ENCODE data around the gene EBI3. TPM values are rescaled to one million over a fixed set of nuclear protein-coding genes. Genes with fewer than 3 reads are reported as not detected.
"Not testable (repeated sequence)": the region's sequence is repeated elsewhere in the genome, so short reads cannot be mapped to it uniquely, and the experiment has no call there.

Gene EBI3
- polyA plus RNA-seq, 1 donor, result 0.35 TPM

DNA sequence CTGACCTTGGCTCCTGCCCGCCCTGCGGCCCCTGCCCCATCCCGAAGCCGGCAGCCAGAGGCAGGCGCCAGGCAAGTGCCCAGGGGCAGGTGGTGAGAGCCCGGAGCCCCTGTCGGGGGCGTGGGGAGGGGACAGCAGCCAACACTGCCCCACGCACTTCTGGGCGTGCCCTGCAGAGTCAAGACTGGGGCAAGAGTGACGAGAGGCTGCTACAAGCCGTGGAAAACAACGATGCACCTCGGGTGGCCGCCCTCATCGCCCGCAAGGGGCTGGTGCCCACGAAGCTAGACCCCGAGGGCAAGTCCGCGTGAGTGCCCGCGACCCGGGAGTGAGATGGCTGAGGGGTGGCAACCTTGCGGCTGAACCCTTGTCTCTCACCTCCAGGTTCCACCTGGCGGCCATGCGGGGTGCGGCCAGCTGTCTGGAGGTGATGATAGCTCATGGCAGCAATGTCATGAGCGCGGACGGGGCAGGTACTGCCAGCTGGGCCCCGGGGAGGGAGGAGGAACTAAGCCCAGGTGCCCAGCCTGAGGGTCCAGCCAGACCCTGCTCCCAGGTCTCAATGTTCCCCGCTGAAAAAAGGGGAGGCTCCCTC, 29.5 kb upstream of the EBI3 start:
- DNase-seq, result no peak

DNA sequence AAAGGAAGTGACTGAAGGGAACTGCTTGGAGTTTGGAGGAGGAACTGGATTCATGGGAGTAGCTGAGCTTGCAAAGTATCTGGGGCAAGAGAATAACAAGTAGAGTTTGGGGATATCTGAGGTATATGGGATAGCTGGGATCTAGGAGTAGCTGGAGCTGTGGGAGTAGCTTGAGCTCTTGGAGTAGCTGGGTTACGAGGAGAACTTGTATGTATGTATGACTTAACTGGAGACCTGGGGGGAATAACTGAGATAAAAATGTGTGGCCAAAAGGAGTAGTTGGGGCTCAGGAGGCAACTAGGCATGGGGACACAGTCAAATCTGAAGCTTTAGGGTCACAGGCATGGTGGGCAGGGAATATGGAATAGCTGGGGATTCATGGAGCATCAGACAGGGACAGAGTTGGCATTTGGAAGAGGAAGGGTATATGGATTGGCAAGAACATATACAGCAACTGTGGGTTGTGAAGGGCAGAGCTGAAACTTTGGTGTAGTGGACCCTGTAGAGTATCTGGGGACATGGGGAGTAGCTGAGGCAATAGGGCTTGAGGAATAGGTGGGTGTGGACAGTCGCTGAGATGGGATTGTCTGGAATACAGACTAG, 28.3 kb upstream of the EBI3 start:
- no peak for DNase-seq

DNA sequence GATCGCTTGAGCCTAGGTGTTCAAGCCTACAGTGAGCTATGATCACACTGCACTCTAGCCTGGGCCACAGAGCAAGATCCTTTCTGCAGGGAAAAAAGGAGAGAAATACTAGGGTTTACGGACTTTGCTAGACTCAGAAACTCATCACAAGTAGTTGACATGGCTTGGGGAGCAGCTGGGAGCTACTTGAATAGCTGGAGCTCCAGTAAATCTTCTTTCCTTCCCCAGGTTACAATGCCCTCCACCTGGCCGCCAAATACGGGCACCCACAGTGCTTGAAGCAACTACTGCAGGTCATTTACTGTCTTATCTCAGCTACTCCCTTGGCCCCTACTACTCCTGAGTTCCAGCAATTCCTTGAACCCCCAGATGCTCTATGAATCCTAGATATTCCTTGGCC, 27.5 kb upstream of the EBI3 start:
- DNase-seq, result no peak

DNA sequence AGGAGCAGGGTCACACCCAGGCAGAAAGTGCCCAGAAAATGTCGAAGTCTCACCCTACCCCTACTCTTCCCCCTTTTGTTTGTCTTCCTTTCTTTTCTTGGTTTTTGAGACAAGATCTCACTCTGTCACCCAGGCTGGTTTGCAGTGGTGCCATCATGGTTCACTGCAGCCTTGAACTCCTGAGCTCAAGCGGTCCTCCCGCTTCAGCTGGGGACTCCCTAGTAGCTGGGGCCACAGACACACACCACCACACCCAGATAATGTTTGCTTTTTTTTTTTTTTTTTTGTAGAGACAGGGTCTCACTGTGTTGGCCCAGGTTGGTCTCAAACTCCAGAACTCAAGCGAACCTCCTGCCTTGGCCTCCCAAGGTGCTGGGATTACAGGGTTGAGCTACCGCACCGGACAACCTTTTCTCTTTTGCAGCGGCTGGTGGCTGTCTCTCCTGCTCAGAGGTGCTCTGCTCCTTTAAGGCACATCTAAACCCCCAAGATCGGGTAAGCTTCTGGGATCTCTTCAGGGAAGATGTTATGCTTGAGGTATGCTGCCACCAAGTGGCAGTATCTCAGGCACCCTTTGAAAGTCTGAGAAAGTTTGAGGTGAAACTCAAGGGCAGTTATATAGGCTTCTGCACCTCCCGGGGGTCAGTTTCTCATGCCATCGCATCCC, 22.4 kb upstream of the EBI3 start:
- DNase-seq, result no peak

DNA sequence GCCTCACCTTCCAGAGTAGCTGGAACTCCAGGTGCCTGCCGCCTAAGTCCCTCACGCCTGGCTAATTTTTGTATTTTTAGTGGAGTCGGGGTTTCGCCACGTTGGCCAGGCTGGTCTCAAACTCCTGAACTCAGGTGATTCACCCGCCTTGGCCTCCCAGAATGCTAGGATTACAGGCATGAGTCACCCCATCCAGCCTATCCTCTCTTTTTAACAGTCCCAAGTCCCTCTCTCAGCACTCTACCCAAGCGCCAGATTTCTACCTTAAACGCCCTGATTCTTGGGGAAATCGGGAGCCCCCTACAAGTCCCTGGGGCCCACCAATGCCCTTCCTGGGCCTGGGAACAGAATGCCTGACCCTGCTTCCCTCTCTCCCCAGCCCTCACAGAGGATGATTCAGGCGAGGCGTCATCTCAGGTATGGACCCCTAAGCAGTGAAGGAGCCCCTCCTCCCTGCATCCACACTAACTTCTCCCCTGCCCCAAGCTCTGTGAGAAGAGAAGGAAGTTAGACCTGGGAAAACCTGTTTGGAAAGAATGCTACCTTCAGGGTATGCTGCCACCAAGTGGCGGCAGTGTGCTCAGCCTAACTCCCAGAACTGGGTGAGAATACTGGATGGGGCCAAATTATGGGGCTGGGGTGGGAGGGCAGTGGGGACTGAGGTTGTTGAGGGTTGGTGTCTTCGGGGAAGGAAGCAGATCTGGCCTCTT, 20.8 kb upstream of the EBI3 start:
- DNase-seq, result no peak

DNA sequence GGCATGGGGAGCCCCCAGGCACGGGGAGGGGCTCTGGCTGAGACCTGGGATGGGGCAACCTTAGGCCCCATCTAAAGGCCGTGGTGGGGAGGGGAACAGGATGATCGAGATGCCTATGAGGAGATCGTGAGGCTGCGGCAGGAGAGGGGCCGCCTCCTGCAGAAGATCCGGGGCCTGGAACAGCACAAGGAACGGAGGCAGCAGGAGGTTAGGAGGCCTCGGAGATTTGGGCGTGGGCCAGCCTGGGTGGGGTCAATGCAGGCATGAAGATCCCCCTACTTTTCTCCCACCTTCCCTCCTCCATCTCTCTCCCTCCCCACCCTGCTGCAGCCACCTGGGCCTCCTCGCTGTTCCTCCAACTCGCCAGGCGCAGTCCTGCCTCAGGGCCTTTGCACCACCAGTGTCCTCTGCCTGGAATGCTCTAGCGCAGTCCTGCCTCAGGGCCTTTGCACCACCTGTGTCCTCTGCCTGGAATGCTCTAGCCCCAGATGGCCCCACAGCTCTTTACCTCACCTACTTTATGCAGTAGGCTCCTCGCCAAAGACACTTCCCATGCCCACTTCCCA, 19.1 kb upstream of the EBI3 start:
- DNase-seq, result no peak

DNA sequence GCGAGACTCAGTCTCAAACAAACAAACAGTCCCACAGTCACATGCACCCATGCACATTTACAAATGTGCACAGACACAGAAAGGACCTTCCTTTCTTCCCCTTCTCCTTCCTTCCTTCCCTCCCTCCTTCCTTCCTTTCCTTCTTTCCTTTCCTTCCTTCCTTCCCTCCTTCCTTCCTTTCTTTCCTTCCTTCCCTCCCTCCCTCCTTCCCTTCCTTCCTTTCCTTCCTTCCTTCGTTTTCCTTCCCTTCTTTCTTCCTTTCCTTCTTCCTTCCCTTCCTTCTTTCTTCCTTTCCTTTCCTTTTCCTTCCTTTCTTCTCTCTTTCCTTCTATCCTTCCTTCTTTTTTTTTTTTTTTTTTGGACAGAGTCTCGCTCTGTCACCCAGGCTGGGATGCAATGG, 16.2 kb upstream of the EBI3 start:
- DNase-seq, result no peak

DNA sequence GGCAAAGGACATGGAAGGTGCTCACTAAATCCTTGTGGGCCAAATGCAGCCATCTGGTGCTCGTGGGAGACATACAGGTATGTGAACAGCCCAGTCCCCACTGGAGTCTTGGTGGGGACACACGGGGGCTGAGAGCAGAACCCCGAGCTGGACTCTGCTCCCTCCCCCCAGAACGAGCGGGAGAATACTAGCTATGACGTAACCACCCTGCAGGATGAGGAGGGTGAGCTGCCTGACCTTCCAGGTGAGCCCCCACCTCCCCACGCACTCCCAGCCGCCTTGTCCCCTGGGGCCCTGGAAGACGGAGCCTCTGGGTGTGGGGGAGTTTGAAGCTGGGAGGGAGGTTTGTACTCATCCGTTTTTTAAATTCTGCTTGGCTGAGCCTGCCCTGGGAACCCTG, 13.5 kb upstream of the EBI3 start:
- no peak for DNase-seq

DNA sequence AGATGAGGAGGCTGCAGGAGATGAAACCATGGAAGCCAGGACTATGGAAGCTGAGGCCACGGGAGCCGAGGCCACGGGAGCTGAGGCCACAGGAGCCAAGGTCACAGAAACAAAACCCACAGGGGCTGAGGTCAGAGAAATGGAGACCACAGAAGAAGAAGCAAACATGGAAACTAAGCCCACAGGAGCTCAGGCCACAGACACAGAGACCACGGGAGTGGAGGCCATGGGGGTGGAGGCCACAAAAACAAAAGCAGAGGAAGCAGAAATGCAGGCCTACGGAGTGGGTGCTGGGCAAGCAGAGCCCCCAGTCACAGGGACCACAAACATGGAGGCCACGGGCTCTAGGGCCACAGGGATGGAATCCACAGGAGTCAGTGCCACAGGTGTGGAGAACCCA, 12.5 kb upstream of the EBI3 start:
- no peak for DNase-seq

DNA sequence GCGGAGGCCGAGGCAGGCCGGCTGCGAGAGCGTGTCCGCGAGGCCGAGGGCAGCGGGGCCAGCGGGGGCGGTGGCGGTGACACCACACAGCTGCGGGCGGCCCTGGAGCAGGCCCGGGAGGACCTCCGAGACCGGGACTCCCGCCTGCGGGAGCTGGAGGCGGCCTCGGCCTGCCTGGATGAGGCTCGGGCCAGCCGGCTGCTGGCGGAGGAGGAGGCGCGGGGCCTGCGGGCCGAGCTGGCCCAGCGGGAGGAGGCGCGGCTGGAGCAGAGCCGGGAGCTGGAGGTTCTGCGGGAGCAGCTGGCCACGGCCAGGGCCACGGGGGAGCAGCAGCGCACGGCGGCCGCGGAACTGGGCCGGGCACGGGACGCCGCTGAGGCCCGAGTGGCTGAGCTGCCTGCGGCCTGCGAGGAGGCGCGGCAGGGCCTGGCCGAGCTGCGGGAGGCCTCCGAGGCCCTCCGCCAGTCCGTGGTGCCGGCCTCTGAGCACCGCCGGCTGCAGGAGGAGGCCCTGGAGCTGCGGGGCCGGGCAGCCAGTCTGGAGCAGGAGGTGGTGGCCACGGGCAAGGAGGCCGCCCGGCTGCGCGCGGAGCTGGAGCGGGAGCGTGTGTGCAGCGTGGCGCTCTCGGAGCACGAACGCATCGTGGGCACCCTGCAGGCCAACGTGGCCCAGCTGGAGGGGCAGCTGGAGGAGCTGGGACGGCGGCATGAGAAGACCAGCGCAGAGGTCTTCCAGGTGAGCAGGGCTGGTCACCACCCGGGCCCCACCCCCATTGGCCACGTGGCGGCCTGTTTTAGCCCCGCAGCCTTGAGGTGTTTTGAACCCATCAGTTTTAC, 11.7 kb upstream of the EBI3 start:
- DNase-seq, result no peak

DNA sequence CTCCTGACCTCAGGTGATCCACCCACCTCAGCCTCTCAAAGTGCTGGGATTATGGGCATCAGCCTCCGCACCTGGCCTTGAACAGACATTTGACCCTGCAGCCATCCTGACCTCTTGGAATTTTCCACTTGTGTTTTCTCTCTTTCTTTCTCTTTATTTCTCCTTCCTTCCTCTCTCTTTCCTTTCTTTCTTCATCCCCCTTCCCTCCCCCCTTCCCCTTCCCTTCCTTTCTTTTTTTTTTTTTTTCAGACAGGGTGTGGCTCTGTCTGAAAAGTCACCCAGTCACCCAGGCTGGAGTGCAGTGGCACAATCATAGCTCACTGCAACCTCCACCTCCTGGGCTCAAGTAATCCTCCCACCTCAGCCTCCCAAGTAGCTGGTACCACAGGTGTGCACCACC, 10.8 kb upstream of the EBI3 start:
- not testable (repeated sequence) for DNase-seq

DNA sequence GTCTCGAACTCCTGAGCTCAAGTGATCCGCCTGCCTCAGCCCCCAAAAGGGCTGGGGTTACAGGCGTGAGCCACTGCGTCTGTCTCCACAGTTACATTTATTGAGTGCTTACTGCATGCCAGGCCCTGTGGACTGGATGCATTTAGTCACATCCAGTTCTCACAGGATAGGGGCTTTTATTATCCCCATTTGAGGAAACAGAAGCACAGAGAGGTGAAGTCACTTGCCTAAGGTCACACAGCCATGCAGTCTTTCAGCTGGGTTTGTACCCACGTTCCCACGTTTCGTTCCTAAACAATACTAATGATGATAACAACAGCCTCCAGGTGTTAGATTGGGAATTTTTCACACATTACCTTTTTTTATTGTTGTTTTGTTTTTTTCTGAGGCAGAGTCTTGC, 9.1 kb upstream of the EBI3 start:
- no peak for DNase-seq

DNA sequence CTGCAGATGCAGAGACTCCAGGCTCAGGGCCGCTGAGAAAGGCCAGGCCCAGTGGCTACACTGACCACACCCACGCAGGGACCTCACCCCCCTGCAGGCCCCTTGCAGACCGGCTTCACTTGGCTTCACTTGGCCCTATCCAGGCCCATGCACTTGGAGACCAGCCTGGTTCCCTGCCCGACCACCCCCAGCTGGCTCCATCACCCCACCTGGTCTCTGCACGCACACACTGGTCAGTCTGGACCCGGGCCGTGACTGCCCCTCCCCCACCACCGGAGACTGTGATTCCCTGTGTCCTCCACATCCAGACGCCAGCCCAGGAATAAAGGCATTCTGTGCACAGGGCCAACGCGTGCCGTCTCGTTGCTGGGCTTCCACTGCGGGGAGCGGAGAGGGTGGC, 4.9 kb upstream of the EBI3 start:
- DNase-seq, result no peak

DNA sequence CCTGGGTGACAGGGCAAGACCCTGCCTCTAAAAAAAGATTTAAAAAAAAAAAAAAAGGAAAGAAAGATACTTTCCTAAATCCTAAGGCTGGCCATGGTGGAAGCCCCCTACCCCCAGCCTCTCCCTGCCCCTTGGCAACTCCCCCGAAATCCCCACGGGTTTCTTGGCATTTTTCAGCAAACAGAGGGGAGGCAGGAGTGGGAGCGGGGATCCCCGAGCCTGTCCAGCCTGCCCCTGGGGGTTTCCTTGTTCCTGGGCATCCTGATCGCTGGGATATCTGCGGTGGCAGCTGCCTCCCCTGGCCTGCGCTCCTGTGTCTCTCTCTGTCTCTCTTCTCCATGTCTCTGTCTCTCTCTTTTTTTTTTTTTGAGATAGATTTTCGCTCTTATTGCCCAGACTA, 3.4 kb upstream of the EBI3 start:
- no peak for DNase-seq

DNA sequence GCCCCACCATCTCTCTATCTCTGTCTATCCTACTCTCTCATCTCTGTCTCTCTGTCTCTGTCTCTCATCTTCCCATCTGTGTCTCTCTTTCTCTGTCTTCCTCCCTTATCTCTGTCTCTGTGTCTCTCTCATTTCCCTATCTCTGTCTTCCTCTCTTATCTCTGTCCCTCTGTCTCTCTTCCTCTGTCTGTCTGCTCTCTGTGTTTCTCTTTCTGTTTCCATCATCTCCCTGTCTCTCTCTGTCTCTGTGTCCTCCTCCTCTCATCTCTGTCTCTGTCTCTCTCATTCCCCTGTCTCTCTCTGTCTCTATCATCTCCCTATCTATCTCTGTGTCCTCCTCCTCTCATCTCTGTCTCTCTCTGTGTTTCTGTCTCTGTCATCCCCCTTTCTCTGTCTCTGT, 1.6 kb upstream of the EBI3 start:
- DNase-seq, result no peak

DNA sequence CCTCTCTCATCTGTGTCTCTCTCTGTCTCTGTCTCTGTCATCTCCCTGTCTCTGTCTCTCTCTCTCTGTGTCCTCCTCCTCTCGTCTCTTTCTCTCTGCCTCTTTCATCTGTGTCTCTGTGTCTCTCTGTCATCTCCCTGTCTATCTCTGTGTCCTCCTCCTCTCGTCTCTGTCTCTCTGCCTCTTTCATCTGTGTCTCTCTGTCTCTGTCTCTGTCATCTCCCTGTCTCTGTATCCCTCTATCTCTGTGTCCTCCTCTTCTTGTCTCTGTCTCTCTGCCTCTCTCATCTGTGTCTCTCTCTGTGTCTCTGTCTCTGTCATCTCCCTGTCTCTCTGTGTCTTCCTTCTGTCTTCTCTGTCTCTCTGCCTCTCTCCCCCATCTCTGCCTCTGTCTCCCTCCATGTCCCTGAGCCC, 551 bp upstream of the EBI3 start:
- no peak for DNase-seq

DNA sequence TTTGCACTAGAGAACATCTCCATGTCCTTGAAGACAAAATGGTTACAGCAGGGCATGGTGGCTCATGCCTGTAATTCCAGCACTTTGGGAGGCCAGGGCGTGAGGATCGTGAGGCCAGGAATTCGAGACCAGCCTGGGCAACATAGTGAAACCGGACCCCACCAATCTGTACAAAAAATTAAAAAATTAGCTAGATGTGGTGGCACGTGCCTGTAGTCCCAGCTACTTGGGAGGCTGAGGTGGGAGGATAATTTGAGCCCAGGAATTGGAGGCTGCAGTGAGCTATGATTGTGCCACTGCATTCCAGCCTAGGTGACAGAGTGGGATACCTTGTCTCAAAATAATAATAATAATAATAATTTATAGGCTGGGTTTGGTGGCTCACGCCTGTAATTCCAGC, 914 bp downstream of the EBI3 start:
- not testable (repeated sequence) for DNase-seq

DNA sequence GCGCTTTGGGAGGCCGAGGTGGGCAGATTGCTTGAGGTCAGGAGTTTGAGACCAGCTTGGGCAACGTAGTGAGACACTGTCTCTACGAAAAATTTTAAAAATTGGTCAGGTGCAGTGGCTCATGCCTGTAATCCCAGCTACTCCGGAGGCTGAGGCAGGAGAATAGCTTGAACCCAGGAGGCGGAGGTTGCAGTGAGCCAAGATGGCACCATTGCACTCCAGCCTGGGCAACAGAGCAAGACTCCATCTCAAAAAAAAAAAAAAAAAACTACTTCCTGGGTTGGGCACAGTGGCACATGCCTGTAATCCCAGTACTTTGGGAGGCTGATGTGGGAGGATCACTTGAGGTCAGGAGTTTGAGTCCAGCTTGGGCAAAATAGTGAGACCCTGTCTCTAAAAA, 2.2 kb downstream of the EBI3 start:
- DNase-seq, result not testable (repeated sequence)

DNA sequence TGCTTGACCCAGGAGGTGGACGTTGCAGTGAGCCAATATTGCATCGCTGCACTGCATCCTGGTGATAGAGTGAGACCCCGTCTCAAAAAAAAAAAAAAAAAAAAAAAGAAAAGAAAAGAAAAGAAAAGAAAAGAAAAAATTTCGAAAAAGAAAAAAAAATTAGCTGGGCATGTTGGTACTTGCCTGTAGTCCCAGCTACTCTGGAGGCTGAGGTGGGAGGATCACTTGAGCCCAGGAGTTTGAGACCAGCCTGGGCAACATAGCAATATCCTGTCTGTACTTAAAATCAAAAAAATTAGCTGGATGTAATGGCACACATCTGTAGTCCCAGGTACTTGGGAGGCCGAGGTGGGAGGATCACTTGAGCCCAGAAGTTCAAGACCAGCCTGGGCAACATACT, 2.8 kb downstream of the EBI3 start:
- DNase-seq, result not testable (repeated sequence)

DNA sequence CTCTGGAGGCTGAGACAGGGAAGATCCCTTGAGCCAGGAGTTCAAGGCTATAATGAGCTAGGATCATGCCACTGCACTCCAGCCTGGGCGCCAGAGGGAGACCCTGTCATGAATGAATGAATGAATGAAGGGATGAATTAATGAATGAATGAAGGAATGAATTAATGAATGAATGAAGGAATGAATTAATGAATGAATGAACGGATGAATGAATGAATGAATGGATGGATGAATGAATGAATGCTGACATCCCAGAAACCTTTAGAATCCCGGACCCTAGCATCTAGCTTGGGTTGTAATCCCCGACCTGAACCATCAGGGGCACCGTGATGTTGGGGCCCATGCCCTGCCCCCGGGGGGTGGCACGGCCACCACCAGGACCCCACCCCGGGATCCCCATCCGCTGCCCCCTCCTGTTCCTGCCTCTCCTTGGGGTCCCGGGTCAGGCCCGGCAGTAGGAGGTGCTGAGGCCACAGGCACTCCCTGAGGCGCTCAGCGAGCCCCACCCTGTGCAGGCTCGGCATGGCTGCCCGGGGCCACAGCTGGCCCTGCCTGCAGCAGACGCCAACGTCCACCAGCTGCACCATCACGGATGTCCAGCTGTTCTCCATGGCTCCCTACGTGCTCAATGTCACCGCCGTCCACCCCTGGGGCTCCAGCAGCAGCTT, 3.4 kb downstream of the EBI3 start:
- no peak for DNase-seq

DNA sequence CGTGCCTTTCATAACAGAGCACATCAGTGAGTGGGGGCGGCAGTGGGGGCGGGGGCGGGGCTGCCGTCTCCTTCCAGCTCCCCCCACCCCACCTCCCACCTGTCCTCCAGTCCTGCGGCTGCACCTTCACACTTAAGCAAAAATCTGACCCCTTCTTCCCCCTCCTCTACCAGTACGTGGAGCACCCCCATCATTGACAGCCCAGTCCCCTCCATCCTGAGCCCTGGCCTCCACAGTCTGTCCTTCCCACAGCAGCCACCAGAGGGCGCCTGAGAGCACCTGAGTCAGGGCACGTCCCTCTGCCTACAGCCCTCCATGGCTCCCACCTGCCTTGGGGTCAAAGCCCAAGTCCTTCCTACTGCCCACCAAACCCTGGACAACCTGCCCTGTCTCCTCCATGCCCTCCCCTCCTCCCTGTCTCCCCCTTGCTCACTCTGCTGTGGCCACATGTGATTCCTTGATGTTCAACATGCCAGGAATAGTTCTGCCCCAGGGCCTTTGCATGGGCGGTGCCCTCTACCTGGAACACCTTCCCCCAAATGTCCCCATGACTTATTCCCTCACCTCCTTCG, 4.0 kb downstream of the EBI3 start:
- no peak for DNase-seq

Data from left kidney (tissue), 2 donors.